22Rv1 (cell line): ENCODE measurements around the gene ST3GAL3.

Experiments used
- H3K27ac ChIP-seq: fragments of 450-650 bp; 2 replicates; pipeline ENCODE4 v1.5.1; 2017
- CTCF ChIP-seq: fragments of 450-650 bp; IDR thresholded peaks from 2 replicates; pipeline ENCODE4 v1.5.1; 2017; ENCODE audit warnings: mild to moderate bottlenecking
- ZFX ChIP-seq: fragments of 450-650 bp; IDR thresholded peaks from 2 replicates; pipeline ENCODE4 v1.6.1; 2017; ENCODE audit warnings: antibody characterized with exemption, borderline replicate concordance

The ST3GAL3 gene

GRCh38 chr1:43890815-43891214 lies 183.5 kb downstream of the ST3GAL3 start:
- TF ChIP-seq ZFX = no peak
- TF ChIP-seq CTCF = no peak
- no peak overlapping the region for H3K27ac ChIP-seq

- no peak overlapping the region for H3K27ac ChIP-seq
Observed at GRCh38 chr1:43893006-43893405, 185.7 kb downstream of the ST3GAL3 start.

GRCh38 chr1:43898981-43899380 lies 191.6 kb downstream of the ST3GAL3 start:
- no peak overlapping the region for H3K27ac ChIP-seq
- TF ChIP-seq CTCF (no peak), ZFX (no peak)

More at GRCh38 chr1:43893006-43893405, 185.7 kb downstream of the ST3GAL3 start:
- TF ChIP-seq ZFX (no peak), CTCF (no peak)

- H3K27ac ChIP-seq = no peak overlapping the region
- TF ChIP-seq CTCF (no peak), ZFX (no peak)
Observed at GRCh38 chr1:43900386-43900785, 193.1 kb downstream of the ST3GAL3 start.

- TF ChIP-seq CTCF (no peak), ZFX (no peak)
- H3K27ac ChIP-seq = no peak overlapping the region
Observed at GRCh38 chr1:43901196-43901961, 194.0 kb downstream of the ST3GAL3 start.

- no peak for TF ChIP-seq CTCF
- TF ChIP-seq ZFX = no peak
- no peak overlapping the region for H3K27ac ChIP-seq
Observed at GRCh38 chr1:43902058-43902831, 194.9 kb downstream of the ST3GAL3 start.
